GM19438 (cell line): Measurements from ENCODE around the gene TTC38.
A peak's percentile ranks its signal among the peaks of the same experiment; 100 is the strongest.
"Not testable (repeated sequence)": the region's sequence is repeated elsewhere in the genome, so short reads cannot be mapped to it uniquely, and the experiment has no call there.

Experiments used
- ATAC-seq: cut with Tn5 transposase; IDR thresholded peaks from one replicate; pipeline ENCODE4 v1.9.1; 2021; ENCODE audit warnings: low read depth; ENCODE audit not compliant: unreplicated experiment

TTC38 gene

GRCh38 chr22:46293577-46294260 lies 25.9 kb downstream of the TTC38 start:
- no peak for ATAC-seq

GRCh38 chr22:46294784-46295183 lies 27.0 kb downstream of the TTC38 start:
- ATAC-seq: no peak

GRCh38 chr22:46295277-46295971 lies 27.6 kb downstream of the TTC38 start:
- ATAC-seq: no peak

- ATAC-seq: peak; percentile 88
Measured at GRCh38 chr22:46296257-46297150, 28.7 kb downstream of the TTC38 start, which contains the start of gene GTSE1. Gene GTSE1 (plus strand): TSS chr22:46296870. CDS start chr22:46297401, 531 bp downstream.

- ATAC-seq: peak; percentile 1
Measured at GRCh38 chr22:46297151-46297812, 29.5 kb downstream of the TTC38 start.

GRCh38 chr22:46299101-46299500 lies 31.3 kb downstream of the TTC38 start:
- ATAC-seq: no peak

GRCh38 chr22:46300491-46300890 lies 32.7 kb downstream of the TTC38 start:
- ATAC-seq: no peak

- ATAC-seq: no peak
Measured at GRCh38 chr22:46303347-46303965, 35.6 kb downstream of the TTC38 start.

- ATAC-seq: no peak
Measured at GRCh38 chr22:46308283-46308988, 40.6 kb downstream of the TTC38 start.

GRCh38 chr22:46309526-46310085 lies 41.8 kb downstream of the TTC38 start:
- no peak for ATAC-seq

- no peak for ATAC-seq
Measured at GRCh38 chr22:46312056-46312455, 44.2 kb downstream of the TTC38 start.

- ATAC-seq: not testable (repeated sequence)
Measured at GRCh38 chr22:46312848-46313247, 45.0 kb downstream of the TTC38 start.

- ATAC-seq: no peak
Measured at GRCh38 chr22:46315976-46316375, 48.2 kb downstream of the TTC38 start.

- no peak for ATAC-seq
Measured at GRCh38 chr22:46317646-46318045, 49.8 kb downstream of the TTC38 start.

GRCh38 chr22:46318576-46318975 lies 50.8 kb downstream of the TTC38 start:
- no peak for ATAC-seq

GRCh38 chr22:46319319-46319718 lies 51.5 kb downstream of the TTC38 start:
- ATAC-seq: no peak

- no peak for ATAC-seq
Measured at GRCh38 chr22:46320166-46320710, 52.4 kb downstream of the TTC38 start.

GRCh38 chr22:46320716-46321386 lies 53.0 kb downstream of the TTC38 start:
- no peak for ATAC-seq
